Measurements from ENCODE around the gene SMIM36.
"Not testable (repeated sequence)": the region's sequence is repeated elsewhere in the genome, so short reads cannot be mapped to it uniquely, and the experiment has no call there.

SMIM36 gene

DNA sequence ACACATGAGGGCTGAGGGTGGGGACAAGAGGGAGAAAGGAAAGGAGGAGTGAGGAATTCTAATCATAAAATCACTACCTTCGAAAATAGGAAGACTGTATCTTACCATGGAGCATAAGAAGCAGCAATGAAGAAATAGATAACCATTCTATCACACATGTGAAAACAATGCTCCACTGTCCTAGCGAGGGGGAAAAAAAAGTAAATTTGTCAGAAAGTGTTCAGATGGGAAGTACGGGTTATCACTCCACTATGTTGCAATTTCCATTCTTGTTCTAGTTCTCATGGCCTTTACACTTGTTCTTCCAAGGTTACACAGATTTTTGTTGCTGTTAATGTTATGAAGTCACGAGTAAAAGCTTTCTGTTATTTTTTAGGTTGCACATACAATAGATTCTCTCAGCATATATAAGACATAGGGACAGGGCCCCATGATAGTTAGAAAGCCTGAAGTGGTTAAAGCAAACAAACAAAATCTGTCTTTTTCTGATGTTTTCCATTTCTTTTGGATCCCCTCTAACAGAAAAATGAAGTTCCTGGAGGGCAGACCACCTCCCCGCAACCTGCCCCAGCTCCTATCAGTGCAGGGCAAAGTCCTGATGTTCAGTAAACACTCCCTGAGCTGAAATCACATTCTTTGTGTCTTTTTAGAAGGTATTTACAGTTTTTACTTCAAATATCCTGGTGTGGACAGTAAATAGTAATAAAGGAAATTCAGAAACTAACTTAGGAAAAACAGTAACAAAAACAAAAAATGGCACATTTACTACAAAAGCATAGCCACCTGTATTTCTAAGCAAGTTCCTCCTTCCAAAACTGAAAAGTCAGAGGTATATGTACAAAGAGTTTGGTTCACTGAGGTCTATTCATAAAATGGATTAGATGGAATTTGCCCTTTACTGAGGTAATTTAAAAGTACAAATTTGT lies 103.3 kb downstream of the SMIM36 start:
- no peaks in the 10 kb centered on the region for H3K4me1 Mint-ChIP-seq
- H3K27ac Mint-ChIP-seq (ENCODE audit: low read depth) = no peak overlapping the region
- no peak for ATAC-seq (replicated peaks; ENCODE audit: extremely low read depth, poor library complexity, severe bottlenecking)
- no peaks in the 10 kb centered on the region for H3K27me3 Mint-ChIP-seq
- DNase-seq (ENCODE audit: low spot score in 2 of 2) = no peak
- H3K9me3 Mint-ChIP-seq = no peaks in the 10 kb centered on the region
- H3K4me3 Mint-ChIP-seq = no peak overlapping the region
- H3K36me3 Mint-ChIP-seq (ENCODE audit: insufficient read depth) = peaks cover 42% of the 10 kb centered on the region

DNA sequence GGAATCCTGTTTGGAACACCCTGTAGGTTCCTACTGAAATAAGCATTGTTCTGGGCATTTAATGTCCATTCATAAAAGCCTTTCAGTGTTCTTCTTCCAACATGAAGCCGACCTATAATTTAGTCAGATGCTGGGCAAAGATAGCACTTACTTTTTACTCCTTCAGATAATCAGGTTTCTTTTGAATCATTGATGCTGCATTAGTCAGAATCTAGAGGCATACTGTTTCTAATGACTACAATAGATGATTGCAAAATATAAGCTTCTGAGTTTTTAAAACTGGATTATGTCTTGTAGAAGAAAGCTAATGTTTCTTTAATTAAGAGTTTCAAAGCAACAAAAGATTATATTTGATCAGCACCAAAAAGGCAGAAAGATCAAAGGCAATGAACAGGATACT lies 105.7 kb downstream of the SMIM36 start:
- no peak for DNase-seq (ENCODE audit: low spot score in 2 of 2)
- no peaks in the 10 kb centered on the region for H3K9me3 Mint-ChIP-seq
- H3K27ac Mint-ChIP-seq (ENCODE audit: low read depth) = no peak overlapping the region
- H3K27me3 Mint-ChIP-seq = no peaks in the 10 kb centered on the region
- no peak overlapping the region for H3K4me3 Mint-ChIP-seq
- H3K36me3 Mint-ChIP-seq (ENCODE audit: insufficient read depth) = peaks cover 45% of the 10 kb centered on the region
- H3K4me1 Mint-ChIP-seq = no peaks in the 10 kb centered on the region
- no peak for ATAC-seq (replicated peaks; ENCODE audit: extremely low read depth, poor library complexity, severe bottlenecking)

DNA sequence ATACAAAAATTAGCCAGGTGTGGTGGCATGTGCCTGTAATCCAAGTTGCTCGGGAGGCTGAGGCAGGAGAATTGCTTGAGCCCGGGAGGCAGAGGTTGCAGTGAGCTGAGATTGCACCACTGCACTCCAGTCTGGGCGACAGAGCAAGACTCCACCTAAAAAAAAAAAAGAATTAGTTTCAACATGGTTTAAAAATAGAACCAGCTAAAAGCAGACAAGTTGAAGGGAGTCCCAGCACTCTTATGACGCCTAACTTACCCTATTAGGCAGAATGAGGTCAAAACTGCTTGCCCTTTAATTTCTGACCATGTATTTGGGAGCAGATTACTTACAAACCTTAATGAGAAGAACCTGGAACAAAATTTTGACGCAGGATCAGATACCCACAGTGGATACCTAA lies 107.1 kb downstream of the SMIM36 start:
- not testable (repeated sequence) for H3K27ac Mint-ChIP-seq (ENCODE audit: low read depth); ATAC-seq (replicated peaks; ENCODE audit: extremely low read depth, poor library complexity, severe bottlenecking); H3K4me3 Mint-ChIP-seq; DNase-seq (ENCODE audit: low spot score in 2 of 2); H3K27me3 Mint-ChIP-seq; H3K9me3 Mint-ChIP-seq; H3K4me1 Mint-ChIP-seq
- H3K36me3 Mint-ChIP-seq (ENCODE audit: insufficient read depth) = peaks cover 37% of the 10 kb centered on the region

DNA sequence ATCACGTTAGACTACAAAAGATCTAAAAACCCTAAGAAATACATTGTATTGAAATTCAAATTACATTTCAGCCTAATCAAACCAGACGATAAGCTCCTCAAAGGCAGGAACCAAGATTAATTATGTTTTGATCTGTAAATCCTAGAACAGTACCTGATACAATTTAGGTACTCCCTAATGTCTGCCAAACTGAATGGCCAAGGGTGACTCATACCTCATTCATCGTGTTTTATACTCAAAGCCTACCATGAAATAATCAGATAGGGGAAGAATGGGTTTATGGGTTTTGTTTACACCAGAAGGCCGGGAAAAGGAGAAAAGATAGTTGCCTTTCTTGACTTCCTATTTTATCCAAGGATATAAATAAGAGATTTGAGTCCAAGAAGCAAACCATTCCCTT lies 108.9 kb downstream of the SMIM36 start:
- H3K36me3 Mint-ChIP-seq (ENCODE audit: insufficient read depth) = peaks cover 27% of the 10 kb centered on the region
- no peak overlapping the region for H3K4me3 Mint-ChIP-seq
- ATAC-seq (replicated peaks; ENCODE audit: extremely low read depth, poor library complexity, severe bottlenecking) (no peak), DNase-seq (ENCODE audit: low spot score in 2 of 2) (no peak)
- H3K4me1 Mint-ChIP-seq = no peaks in the 10 kb centered on the region
- H3K9me3 Mint-ChIP-seq = no peaks in the 10 kb centered on the region
- no peak overlapping the region for H3K27ac Mint-ChIP-seq (ENCODE audit: low read depth)
- H3K27me3 Mint-ChIP-seq = no peaks in the 10 kb centered on the region

All from central memory CD8-positive, alpha-beta T cell (primary cell).